Body of pancreas (tissue), 4 donors: ENCODE measurements around the gene MMP24. TPM values are rescaled to one million over a fixed set of nuclear protein-coding genes. Genes with fewer than 3 reads are reported as not detected.

Experiments used
- ATAC-seq: fragments of 150-250 bp; one replicate; pipeline ENCODE4 v1.9.1; 2016
- DNase-seq, 4 donors: peaks; one replicate each; pipeline ENCODE4 v3.0.0-alpha.2; 2019
- H3K27ac ChIP-seq, 4 donors: fragments of 200-600 bp; sonication (generic); 1 replicate in 3 of 4; 2 replicates in 1 of 4; pipeline versions ENCODE4 v1.5.1 to v1.6.1; 2016 to 2019; ENCODE audit warnings: mild to moderate bottlenecking in 1 of 4, mixed read lengths in 1 of 4, moderate library complexity in 1 of 4
- H3K27me3 ChIP-seq, 2 donors: fragments of 200-600 bp; sonication (generic); one replicate each; pipeline ENCODE4 v1.6.0; 2016; ENCODE audit warnings: mild to moderate bottlenecking in 1 of 2
- H3K36me3 ChIP-seq, 2 donors: fragments of 200-600 bp; sonication (generic); replicated peaks in 1 of 2; 2 replicates each; pipeline ENCODE4 v1.5.1; 2016; ENCODE audit warnings: low read depth in 2 of 2; ENCODE audit not compliant: insufficient read depth in 1 of 2
- H3K4me1 ChIP-seq: fragments of 200-600 bp; sonication (generic); one replicate; pipeline ENCODE4 v1.6.0; 2016
- H3K4me3 ChIP-seq, 2 donors: fragments of 200-600 bp; sonication (generic); 1 replicate in 1 of 2; 2 replicates in 1 of 2; pipeline ENCODE4 v1.5.1; 2016 to 2019
- H3K9me3 ChIP-seq, 3 donors: fragments of 200-600 bp; sonication (generic); 1 replicate in 2 of 3; 2 replicates in 1 of 3; pipeline ENCODE4 v1.5.1; 2016
- POLR2A ChIP-seq, 3 donors: fragments of 450-650 bp; IDR thresholded peaks; one replicate each; pipeline ENCODE4 v1.6.1; 2016; ENCODE audit warnings: antibody characterized with exemption in 3 of 3, mild to moderate bottlenecking in 2 of 3
- WGBS, 2 donors: methylation state at CpG; one replicate each; pipeline ENCODE4 v1.1.5; 2017; 5-methylcytosine and 5-hydroxymethylcytosine counted together
- intact Hi-C: fragments of 100-400 bp; cut with DNase I; formaldehyde crosslinking; loops from one replicate; pipeline ENCODE4 v1.15.1; 2023
- total RNA-seq, 2 donors: library from RNA; depleted of rRNA; stranded (reverse); fragments of >200 nt; gene quantifications; one replicate each; pipeline ENCODE4 v1.1.0, GENCODE V29; 2016
- TF ChIP-seq, protein P1 (sequence below), 7 experiments: fragments of 450-650 bp in 4 of 7; fragments of 200-600 bp in 3 of 7; sonication (generic) in 3 of 7; IDR thresholded peaks; one replicate each; pipeline ENCODE4 v1.5.1; 2016 to 2019; ENCODE audit warnings: antibody characterized with exemption in 7 of 7

Gene MMP24
- total RNA-seq, 2 donors from 2014 or later = 3.0 to 9.3 TPM

DNA sequence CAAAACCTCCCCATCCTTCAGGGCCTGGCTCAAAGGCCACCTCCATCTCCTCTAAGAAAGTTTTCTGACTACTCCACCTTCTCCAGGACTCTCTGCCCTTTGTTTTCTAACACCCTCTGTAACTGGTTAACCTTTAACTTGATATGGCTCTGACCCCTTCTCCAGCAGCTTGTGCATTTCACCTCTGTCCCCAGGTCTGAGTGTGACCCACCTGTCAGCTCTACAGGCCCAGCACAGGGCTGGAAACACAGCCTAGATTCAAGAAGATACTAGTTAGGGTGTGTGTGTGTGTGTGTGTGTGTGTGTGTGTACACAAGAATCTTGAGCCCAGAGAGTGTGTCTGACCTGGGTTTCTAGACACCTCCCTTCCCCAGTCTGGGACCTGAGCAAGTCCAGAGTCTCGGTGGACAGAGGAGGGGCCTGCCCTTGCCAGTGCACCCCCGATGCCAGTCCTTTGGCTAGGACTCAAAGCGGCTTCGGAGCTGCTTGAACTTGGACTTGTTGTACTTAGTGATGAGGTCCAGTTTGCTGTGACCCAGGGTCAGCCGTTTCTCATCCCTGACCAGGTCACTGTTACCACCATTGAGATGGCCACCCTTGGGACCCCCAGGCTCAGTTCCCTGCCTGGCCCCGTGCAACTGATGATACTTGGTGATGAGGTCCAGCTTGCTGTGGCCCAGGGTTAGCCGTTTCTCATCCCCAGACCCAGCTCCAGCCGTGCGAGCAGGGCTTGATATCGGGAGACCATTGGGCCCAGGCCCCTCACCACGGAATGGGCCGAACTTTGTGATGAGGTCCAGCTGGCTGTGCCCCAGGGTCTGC lies 59.8 kb downstream of the MMP24 start:
- TF ChIP-seq POLR2A (IDR thresholded peaks at IDR 0.05) = no peak
- TF ChIP-seq, protein P1, sequence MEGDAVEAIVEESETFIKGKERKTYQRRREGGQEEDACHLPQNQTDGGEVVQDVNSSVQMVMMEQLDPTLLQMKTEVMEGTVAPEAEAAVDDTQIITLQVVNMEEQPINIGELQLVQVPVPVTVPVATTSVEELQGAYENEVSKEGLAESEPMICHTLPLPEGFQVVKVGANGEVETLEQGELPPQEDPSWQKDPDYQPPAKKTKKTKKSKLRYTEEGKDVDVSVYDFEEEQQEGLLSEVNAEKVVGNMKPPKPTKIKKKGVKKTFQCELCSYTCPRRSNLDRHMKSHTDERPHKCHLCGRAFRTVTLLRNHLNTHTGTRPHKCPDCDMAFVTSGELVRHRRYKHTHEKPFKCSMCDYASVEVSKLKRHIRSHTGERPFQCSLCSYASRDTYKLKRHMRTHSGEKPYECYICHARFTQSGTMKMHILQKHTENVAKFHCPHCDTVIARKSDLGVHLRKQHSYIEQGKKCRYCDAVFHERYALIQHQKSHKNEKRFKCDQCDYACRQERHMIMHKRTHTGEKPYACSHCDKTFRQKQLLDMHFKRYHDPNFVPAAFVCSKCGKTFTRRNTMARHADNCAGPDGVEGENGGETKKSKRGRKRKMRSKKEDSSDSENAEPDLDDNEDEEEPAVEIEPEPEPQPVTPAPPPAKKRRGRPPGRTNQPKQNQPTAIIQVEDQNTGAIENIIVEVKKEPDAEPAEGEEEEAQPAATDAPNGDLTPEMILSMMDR (IDR thresholded peaks at IDR 0.05) = no peak
- Histone ChIP-seq H3K27ac (no peak overlapping the region), H3K4me1 (peaks cover 15% of the 10 kb centered on the region), H3K4me3 (no peak overlapping the region), H3K27me3 (no peaks in the 10 kb centered on the region), H3K36me3 (no peaks in the 10 kb centered on the region), H3K9me3 (no peaks in the 10 kb centered on the region)
- intact Hi-C loops = no loop called here
- 76% methylated on average over 12 of the region's 12 CpGs; no CpG with 5 or more reads in 1 of the 2 donors for whole genome bisulfite sequencing, 2 donors
- DNase-seq (no peak), ATAC-seq (no peak)

DNA sequence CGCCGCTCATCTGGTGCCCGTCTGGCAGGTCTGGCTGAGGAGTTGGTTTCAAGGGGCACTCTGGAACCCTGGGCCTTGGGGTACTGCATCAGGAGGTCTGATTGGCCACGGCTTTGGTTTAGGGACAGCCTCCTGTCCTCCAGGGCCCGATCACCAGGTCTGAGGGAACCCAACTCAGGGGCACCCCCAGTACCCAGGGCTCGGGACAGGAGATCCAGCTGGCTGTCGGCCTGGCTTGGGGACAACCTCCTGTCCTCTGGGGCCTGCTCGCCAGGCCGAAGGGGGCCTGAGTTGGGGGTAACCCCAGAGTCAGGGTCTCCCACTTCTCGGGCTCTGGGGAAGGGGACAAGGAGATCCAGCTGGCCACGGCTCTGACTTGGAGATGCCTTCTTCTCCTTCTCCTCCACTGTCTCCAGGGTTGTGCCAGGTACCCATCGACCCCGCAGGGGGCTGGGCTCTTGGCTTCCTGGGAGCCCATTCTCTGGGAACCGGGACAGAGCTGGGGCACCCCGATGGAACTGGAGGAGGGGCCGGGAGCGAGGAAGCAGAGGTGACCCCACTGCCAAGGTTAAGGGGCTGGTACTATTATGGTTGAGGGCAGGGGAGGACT lies 60.5 kb downstream of the MMP24 start:
- no peak for TF ChIP-seq POLR2A (IDR thresholded peaks at IDR 0.05)
- TF ChIP-seq, protein P1 (IDR thresholded peaks at IDR 0.05) = no peak
- Histone ChIP-seq H3K4me1 (peaks cover 15% of the 10 kb centered on the region), H3K36me3 (no peaks in the 10 kb centered on the region), H3K27me3 (no peaks in the 10 kb centered on the region), H3K4me3 (no peak overlapping the region), H3K9me3 (no peaks in the 10 kb centered on the region), H3K27ac (no peak overlapping the region)
- ATAC-seq (no peak), DNase-seq (no peak)
- WGBS, 2 donors = 72 to 86% methylated on average over 8 to 17 of the region's 17 CpGs
- intact Hi-C loops = no loop called here

DNA sequence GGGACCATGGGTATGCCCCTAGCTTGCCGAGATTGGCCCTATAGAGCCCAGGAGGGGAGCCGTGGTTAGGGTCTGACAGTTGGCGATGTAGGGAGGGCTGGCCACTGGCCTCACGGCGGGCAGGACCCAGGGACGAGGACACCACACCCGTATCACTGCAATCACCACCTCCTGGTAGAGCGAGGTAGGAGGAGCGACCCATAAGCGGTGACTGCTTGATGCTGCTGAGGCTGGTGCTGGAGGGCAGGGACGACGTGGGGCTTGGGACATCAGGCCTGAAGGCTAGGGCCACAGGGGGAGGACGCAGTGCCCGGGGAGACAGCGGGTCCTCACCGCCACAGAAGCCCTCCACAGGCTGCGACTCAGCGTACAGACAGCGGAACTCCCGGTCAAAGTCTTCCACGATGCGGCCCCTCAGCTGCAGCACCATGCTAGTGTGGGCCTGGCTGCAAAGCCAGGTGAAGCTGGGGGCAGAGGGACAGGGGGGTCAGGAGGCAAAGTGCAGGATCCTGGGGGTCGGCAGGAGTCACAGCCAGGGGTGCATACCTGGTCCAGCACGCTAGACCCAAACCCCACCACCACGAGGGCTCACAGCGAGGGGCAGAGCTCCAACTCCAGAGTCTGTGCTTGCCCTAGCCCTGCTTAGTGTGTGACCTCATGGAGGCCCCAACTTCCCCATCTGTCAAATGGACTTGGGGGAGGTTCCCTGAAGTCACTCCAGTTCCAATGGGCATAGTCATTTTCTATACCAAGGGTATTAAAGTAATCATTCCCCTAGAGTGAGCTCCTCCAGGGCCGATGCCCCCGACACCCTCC lies 61.2 kb downstream of the MMP24 start:
- TF ChIP-seq, protein P1 (IDR thresholded peaks at IDR 0.05) = no peak
- no peak for TF ChIP-seq POLR2A (IDR thresholded peaks at IDR 0.05)
- Histone ChIP-seq H3K27me3 (no peaks in the 10 kb centered on the region), H3K9me3 (no peaks in the 10 kb centered on the region), H3K4me1 (peaks cover 15% of the 10 kb centered on the region), H3K27ac (no peak overlapping the region), H3K36me3 (no peaks in the 10 kb centered on the region), H3K4me3 (no peak overlapping the region)
- 76 to 79% methylated on average over 13 to 26 of the region's 28 CpGs for WGBS, 2 donors
- intact Hi-C loops = no loop called here
- no peak for ATAC-seq
- DNase-seq = no peak

DNA sequence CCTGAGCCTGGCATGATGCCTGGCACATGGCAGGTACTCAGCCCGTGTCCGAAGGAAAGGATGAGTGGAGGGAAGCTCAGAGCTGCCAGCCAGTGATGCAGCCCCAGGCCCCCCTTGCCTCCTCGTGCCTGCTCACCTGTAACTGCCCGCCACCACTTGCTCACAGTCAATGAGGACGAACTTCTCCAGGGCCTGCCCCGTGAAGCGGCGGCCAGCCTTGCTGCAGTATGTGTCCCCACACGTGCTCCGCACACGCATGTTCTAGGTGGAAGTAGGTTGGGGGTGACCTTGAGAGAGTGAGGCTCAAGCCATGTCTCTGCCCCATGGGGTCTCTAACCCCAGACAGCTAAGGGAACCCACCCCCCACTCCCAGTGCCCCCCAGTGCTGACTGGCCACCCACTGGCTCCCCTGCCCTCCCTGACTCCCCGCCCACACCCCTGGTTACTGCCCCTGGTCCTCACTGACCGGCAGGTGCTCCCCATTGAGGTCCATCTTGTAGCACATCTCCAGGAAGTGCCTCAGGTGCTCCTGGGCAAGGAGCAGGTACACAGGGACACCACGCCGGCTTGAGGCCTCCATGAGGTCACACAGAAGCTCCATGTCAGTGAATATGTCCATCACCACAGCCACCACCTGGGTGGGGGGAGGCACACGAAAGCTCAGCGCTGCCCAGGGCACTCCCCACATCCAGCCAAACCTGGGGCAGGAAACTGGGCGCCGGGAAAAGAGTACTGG lies 62.0 kb downstream of the MMP24 start:
- Histone ChIP-seq H3K4me1 (peaks cover 12% of the 10 kb centered on the region), H3K4me3 (no peak overlapping the region), H3K9me3 (no peaks in the 10 kb centered on the region), H3K27ac (no peak overlapping the region), H3K36me3 (no peaks in the 10 kb centered on the region), H3K27me3 (no peaks in the 10 kb centered on the region)
- DNase-seq (no peak), ATAC-seq (no peak)
- 76 to 80% methylated on average over 13 to 19 of the region's 19 CpGs for WGBS, 2 donors
- intact Hi-C loops = no loop called here
- TF ChIP-seq, protein P1 (IDR thresholded peaks at IDR 0.05) = no peak
- no peak for TF ChIP-seq POLR2A (IDR thresholded peaks at IDR 0.05)
